Ovary (tissue), 9 donors: ENCODE measurements around the gene JAG2. TPM values are rescaled to one million over a fixed set of nuclear protein-coding genes. Genes with fewer than 3 reads are reported as not detected.

ENCODE experiments used
- DNase-seq, 5 donors: peaks; one replicate each; pipeline ENCODE4 v3.0.0-alpha.2; 2019 to 2020
- H3K27ac ChIP-seq, 2 donors: fragments of 200-600 bp; one replicate each; pipeline versions ENCODE4 v1.5.1 to v1.8.0; 2019 to 2022
- H3K27me3 ChIP-seq: fragments of 200-600 bp; one replicate; pipeline ENCODE4 v1.8.0; 2022
- H3K36me3 ChIP-seq: fragments of 200-600 bp; sonication (generic); one replicate; pipeline ENCODE4 v1.5.1; 2019
- H3K4me1 ChIP-seq: one replicate; pipeline ENCODE4 v1.8.1; 2013; ENCODE audit warnings: mild to moderate bottlenecking, moderate library complexity; ENCODE audit not compliant: insufficient read depth
- H3K4me3 ChIP-seq: fragments of 200-600 bp; sonication (generic); one replicate; pipeline ENCODE4 v1.5.1; 2017
- H3K9me3 ChIP-seq, 2 donors: fragments of 200-600 bp in 1 of 2; sonication (generic) in 1 of 2; one replicate each; pipeline versions ENCODE4 v1.5.1 to v1.8.1; 2013 to 2019; ENCODE audit warnings: mild to moderate bottlenecking in 1 of 2, moderate library complexity in 1 of 2
- EP300 ChIP-seq: sonication (generic); formaldehyde crosslinking; IDR thresholded peaks from one replicate; pipeline ENCODE4 v1.6.1; 2017; ENCODE audit warnings: antibody characterized with exemption
- POLR2A ChIP-seq: fragments of 450-650 bp; IDR thresholded peaks from one replicate; pipeline ENCODE4 v1.6.1; 2017; ENCODE audit warnings: antibody characterized with exemption, mild to moderate bottlenecking, moderate library complexity
- WGBS, 3 donors: extraction: QIAGEN DNeasy Blood & Tissue Kit in 1 of 3; methylation state at CpG; one replicate each; pipeline versions ENCODE4 v1.1.5 to v1.1.7; 2013 to 2017; 5-methylcytosine and 5-hydroxymethylcytosine counted together
- intact Hi-C, 4 donors: fragments of 100-400 bp; cut with DNase I; formaldehyde crosslinking; loops; one replicate each; pipeline versions ENCODE4 v1.11.0 to v1.15.1; 2022 to 2023
- polyA plus RNA-seq, 2 donors: library from polyadenylated mRNA; stranded (reverse); fragments of 200-250 nt in 1 of 2; fragments of 350-450 nt in 1 of 2; fragmentation: Illumina TruSeq in 1 of 2; extraction: RNeasy Lipid Tissue Mini Kit (QIAGEN cat#74804) in 1 of 2; gene quantifications; one replicate each; pipeline ENCODE4 v1.2.3, GENCODE V29; 2013 to 2014
- total RNA-seq, 7 donors: library from RNA; depleted of rRNA in 2 of 7; stranded (reverse); fragments of >200 nt in 2 of 7; fragmentation: NEBNext Ultra II Directional in 3 of 7; extraction: Animal tissue kit (Norgen Biotek cat#: 25700) in 3 of 7; gene quantifications; one replicate each; pipeline versions ENCODE4 v1.1.0 to v1.2.4, GENCODE V29; 2016 to 2023
- TF ChIP-seq, protein P1 (sequence below), 3 donors: fragments of 450-650 bp in 2 of 3; fragments of 200-600 bp in 1 of 3; IDR thresholded peaks; one replicate each; pipeline versions ENCODE4 v1.5.1 to v1.8.0; 2016 to 2022; ENCODE audit warnings: antibody characterized with exemption in 3 of 3, mild to moderate bottlenecking in 1 of 3
- donor health status: DM: no; HTN: no; CAD: no; lungs with moderate emphysema.
- donor health status: DM: no; HTN: no; CAD: no.
- donor health status: Bipolar disorder and iron deficiency.
- donor health status: DM: yes; HTN: yes; CAD: no.
- donor health status: DM: no; HTN: no; CAD: no.
- donor health status: DM: yes; HTN: yes; CAD: no.

JAG2 gene
- total and polyA plus RNA-seq, 9 donors: 0.78 to 10.2 (median 6.5) TPM

DNA sequence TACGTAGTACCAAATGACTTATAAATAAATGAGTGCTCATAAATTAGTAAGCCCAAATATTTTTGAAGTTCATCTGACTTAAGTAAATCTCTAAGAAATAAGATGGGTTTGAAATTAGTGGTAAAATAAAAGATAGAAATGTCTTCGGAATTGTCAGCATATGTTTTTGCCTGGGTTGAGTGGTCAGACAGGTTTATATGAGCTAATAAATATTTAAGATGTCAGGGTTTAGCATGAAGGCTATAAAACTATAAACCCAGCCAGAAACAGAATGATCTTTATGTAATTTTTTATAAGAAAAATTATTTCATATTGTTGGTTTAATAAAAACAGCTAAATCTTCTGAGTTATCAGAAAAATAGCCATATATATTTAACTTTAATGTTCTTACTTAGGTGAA lies 37.3 kb downstream of the JAG2 start:
- Histone ChIP-seq H3K4me3 (no peak overlapping the region), H3K4me1 (no peaks in the 10 kb centered on the region), H3K27me3 (no peaks in the 10 kb centered on the region), H3K36me3 (no peaks in the 10 kb centered on the region), H3K9me3 (no peaks in the 10 kb centered on the region), H3K27ac (no peak overlapping the region)
- TF ChIP-seq EP300 (no peak), POLR2A (no peak)
- TF ChIP-seq, protein P1, sequence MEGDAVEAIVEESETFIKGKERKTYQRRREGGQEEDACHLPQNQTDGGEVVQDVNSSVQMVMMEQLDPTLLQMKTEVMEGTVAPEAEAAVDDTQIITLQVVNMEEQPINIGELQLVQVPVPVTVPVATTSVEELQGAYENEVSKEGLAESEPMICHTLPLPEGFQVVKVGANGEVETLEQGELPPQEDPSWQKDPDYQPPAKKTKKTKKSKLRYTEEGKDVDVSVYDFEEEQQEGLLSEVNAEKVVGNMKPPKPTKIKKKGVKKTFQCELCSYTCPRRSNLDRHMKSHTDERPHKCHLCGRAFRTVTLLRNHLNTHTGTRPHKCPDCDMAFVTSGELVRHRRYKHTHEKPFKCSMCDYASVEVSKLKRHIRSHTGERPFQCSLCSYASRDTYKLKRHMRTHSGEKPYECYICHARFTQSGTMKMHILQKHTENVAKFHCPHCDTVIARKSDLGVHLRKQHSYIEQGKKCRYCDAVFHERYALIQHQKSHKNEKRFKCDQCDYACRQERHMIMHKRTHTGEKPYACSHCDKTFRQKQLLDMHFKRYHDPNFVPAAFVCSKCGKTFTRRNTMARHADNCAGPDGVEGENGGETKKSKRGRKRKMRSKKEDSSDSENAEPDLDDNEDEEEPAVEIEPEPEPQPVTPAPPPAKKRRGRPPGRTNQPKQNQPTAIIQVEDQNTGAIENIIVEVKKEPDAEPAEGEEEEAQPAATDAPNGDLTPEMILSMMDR (IDR thresholded peaks at IDR 0.05): no peak
- intact Hi-C loops: no loop called here
- no peak for DNase-seq
- WGBS, 3 donors: 71 to 90% (median 78%) methylated on average over 2 of the region's 2 CpGs

DNA sequence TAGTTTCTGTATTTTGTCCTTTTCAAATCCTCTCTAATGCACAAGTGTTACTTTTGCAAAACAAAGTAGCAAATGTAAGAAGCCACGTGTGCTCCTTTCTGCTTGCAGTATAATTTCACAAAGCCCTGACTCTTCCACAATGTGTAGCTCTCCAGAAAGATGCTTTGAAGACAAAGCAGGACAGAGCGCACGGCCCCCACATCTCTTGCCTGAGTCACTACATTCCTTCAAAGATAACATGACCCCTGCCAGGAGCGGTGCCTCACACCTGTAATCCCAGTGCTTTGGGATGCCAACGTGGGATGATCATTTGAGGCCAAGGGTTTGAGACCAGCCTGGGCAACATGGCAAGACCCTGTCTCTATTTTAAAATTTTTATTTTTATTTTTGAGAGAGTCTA lies 40.5 kb downstream of the JAG2 start:
- TF ChIP-seq EP300: no peak
- TF ChIP-seq, protein P1 (IDR thresholded peaks at IDR 0.05): no peak
- TF ChIP-seq POLR2A: no peak
- Histone ChIP-seq H3K36me3 (no peaks in the 10 kb centered on the region), H3K4me1 (no peaks in the 10 kb centered on the region), H3K4me3 (no peak overlapping the region), H3K27me3 (no peaks in the 10 kb centered on the region), H3K9me3 (no peaks in the 10 kb centered on the region), H3K27ac (no peak overlapping the region)
- DNase-seq: no peak
- intact Hi-C loops: no loop called here
- WGBS, 3 donors: 23 to 39% (median 25%) methylated on average over 5 of the region's 5 CpGs

DNA sequence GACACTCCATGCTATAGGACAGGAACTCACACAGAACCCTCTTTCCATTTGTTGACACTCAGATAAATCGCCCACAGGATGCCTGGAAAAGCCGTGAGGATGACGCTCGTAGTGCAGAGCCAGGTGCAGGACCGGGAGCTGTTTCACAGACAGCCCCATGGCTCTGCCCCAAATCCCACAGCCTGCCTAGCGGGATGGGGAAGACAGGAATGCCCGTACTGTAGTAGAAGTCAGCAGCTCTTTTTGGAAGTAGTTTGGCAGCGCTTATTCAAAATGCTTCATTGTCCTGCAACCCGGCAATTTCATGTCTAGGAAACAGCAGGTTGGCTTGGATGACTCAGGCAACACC lies 41.6 kb downstream of the JAG2 start:
- no peak for TF ChIP-seq EP300
- TF ChIP-seq, protein P1 (IDR thresholded peaks at IDR 0.05): no peak
- TF ChIP-seq POLR2A: no peak
- no peaks in the 10 kb centered on the region for H3K36me3 ChIP-seq
- 43 to 61% (median 61%) methylated on average over 9 of the region's 9 CpGs for WGBS, 3 donors
- H3K9me3 ChIP-seq: peaks cover 0 to 3% of the 10 kb centered on the region in 2 donors
- no peak for DNase-seq
- H3K27me3 ChIP-seq: no peaks in the 10 kb centered on the region
- H3K4me3 ChIP-seq: no peak overlapping the region
- no peaks in the 10 kb centered on the region for H3K4me1 ChIP-seq
- no peak overlapping the region for H3K27ac ChIP-seq
- intact Hi-C loops: loop anchor here in 1 of 4 donors (2.0 kb wide), 1 partner anchor 66 kb away; no protein-coding TSS in a partner anchor

DNA sequence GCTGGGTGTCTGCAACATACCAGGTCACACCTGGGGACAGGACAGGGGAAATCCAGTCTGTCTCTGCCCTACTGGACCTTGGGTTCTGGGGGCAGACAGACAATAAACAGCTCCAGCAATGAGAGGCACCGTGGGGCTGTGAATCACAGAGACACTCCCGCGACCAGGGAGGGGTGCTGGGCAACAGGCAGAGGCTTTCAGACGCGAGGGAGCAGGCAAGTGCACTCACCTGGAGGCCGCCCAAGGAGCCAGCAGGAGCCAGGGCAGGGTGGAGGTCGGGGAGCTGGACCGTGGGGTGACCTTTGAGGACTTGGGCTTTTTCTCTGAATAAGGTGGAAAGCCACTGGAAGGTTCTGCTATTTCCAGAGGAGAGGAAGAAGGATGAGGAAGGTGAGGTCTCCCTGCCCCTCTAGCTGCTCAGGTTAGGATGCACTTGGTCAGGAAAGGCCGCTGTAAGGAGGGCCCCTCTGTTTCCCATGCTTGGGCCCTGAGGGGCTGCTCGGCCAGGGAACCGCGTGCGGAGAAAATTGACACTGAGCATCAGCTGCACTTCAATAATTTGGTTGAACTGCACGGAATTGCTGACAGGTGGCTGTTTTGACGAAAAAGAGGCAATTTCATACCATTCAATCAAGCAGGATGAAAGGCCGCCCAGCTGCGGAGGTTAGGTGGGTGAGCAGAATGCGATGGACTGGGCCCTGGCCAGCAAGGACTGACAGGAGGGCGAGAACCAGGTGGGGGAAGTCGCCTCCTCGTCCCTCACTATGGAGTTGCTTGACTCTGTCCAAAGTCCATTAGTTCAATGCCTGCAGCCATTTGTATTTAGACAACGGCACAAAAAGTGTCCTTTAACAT lies 42.2 kb downstream of the JAG2 start:
- H3K27me3 ChIP-seq: no peaks in the 10 kb centered on the region
- H3K36me3 ChIP-seq: no peaks in the 10 kb centered on the region
- H3K9me3 ChIP-seq: peaks cover 0 to 4% of the 10 kb centered on the region in 2 donors
- no peak overlapping the region for H3K27ac ChIP-seq
- TF ChIP-seq, protein P1 (IDR thresholded peaks at IDR 0.05): no peak
- TF ChIP-seq EP300 (no peak), POLR2A (no peak)
- H3K4me1 ChIP-seq: no peaks in the 10 kb centered on the region
- 61 to 69% (median 66%) methylated on average over 22 of the region's 22 CpGs for WGBS, 3 donors
- intact Hi-C loops: loop anchor here in 1 of 4 donors (2.0 kb wide), 1 partner anchor 66 kb away; no protein-coding TSS in a partner anchor
- H3K4me3 ChIP-seq: no peak overlapping the region
- DNase-seq: no peak
